Measurements from ENCODE around the gene COL4A3.

GRCh38 chr2:227301523-227301922 is 137.1 kb downstream of the COL4A3 start:
- no peak for TF ChIP-seq CTCF (IDR thresholded peaks at IDR 0.05; ENCODE audit: poor library complexity, severe bottlenecking)
- TF ChIP-seq RAD21 (conservative IDR thresholded peaks at IDR 0.05) = no peak
- TF ChIP-seq POLR2AphosphoS5 (IDR thresholded peaks at IDR 0.05) = no peak
- no peak for TF ChIP-seq TAF1 (IDR thresholded peaks at IDR 0.05; ENCODE audit: low read depth)
- TF ChIP-seq EZH2 (IDR thresholded peaks at IDR 0.05; ENCODE audit: borderline replicate concordance, insufficient read depth, low read length, poor library complexity, severe bottlenecking) = no peak
- no peak for TF ChIP-seq EP300 (conservative IDR thresholded peaks at IDR 0.05; ENCODE audit: poor library complexity, severe bottlenecking)

Measured in neural cell (in vitro differentiated cells).